Body of pancreas (tissue), 4 donors: ENCODE data around the gene BCL2.

Experiments used
- CTCF ChIP-seq, 7 experiments: fragments of 450-650 bp in 4 of 7; fragments of 200-600 bp in 3 of 7; sonication (generic) in 3 of 7; IDR thresholded peaks; one replicate each; pipeline ENCODE4 v1.5.1; 2016 to 2019; ENCODE audit warnings: antibody characterized with exemption in 7 of 7
- POLR2A ChIP-seq, 3 donors: fragments of 450-650 bp; IDR thresholded peaks; one replicate each; pipeline ENCODE4 v1.6.1; 2016; ENCODE audit warnings: antibody characterized with exemption in 3 of 3, mild to moderate bottlenecking in 2 of 3

GRCh38 chr18:63128237-63128974 lies 191.2 kb downstream of the BCL2 start:
- TF ChIP-seq POLR2A (IDR thresholded peaks at IDR 0.05) (no peak), CTCF (IDR thresholded peaks at IDR 0.05) (no peak)
